Measurements from ENCODE around the gene SIM1. TPM values are rescaled to one million over a fixed set of nuclear protein-coding genes. Genes with fewer than 3 reads are reported as not detected.

SIM1 gene
- polyA plus RNA-seq, 6 donors from 2014 or later, result not detected

DNA sequence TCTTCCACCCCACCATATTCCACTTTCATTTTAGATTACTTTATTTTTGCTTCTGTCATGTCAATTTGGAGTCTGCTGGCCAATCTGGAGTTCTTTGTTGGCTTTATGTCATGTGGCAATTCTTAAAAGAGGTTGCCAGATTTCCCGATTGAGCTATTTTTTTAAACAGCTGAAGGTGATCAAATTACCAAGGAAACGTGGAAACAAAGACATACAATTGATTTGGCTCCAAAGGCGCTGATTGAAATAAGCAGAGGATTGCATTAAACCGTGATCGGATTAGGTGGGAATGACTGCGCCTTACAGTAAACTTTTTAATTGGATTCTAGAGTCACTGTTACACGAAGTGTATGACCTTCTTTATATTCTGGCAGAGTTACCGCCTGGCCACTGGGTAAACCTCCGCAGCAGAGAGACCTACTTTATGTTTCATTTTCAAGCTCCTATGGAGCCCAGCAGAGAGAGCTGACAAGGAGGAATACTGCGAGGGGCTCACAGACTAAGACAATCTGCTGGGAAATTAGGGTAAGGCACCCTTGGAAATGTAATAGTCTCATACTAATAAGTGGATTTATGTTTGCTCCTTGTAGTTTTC, 37.9 kb downstream of the SIM1 start:
- Mint-ChIP-seq H3K27ac (no peak overlapping the region), H3K4me1 (no peaks in the 10 kb centered on the region), H3K27me3 (peaks cover 0 to 11% (median 0%) of the 10 kb centered on the region in 3 donors), H3K36me3 (no peaks in the 10 kb centered on the region), H3K4me3 (no peak overlapping the region), H3K9me3 (no peaks in the 10 kb centered on the region)
- DNase-seq (no peak), ATAC-seq (ENCODE audit: low read depth in 2 of 2) (no peak)

DNA sequence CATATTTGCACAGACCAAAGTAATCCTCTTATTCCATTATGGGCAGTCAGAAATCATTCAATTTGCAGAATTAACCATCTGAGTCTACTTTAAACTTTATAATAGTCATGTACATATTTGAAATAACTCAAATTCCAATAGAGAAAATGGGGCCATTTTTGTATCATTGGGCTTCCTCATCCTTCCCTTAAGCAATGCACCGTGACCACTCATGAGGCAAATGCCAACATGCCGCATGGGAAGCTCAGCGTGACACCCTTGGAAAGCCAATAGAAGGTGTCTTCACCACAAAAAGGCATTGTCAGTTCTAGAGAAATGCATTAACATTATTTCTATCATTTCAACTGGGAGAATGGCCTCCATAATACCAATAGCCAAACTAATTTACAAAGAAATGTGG, 38.5 kb downstream of the SIM1 start:
- H3K4me3 Mint-ChIP-seq, result peak overlapping the region in 1 of 8 donors; percentile 25
- no peaks in the 10 kb centered on the region for H3K36me3 Mint-ChIP-seq
- H3K27ac Mint-ChIP-seq, result no peak overlapping the region
- ATAC-seq (ENCODE audit: low read depth in 2 of 2) (no peak), DNase-seq (no peak)
- H3K4me1 Mint-ChIP-seq, result no peaks in the 10 kb centered on the region
- H3K27me3 Mint-ChIP-seq, result peaks cover 0 to 11% (median 0%) of the 10 kb centered on the region in 3 donors
- no peaks in the 10 kb centered on the region for H3K9me3 Mint-ChIP-seq

DNA sequence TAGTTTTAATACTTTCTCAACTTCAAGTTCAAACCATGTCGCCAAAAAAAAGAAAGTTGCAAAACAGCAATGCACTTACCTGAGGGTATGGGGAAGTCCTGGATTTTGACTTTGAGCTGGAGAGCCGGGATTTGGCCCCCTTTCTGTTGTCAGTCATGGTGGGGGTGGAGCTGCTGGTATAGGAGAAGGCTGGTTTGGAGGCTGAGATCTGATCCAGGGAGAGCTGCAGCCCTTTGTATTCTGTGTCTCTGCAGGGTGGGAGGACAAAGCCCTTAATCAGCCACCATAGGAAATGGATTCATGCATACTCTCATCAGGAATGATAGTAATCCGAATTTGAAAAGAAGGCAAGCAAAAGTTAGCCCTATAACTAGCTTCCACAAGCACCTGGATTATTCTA, 44.0 kb downstream of the SIM1 start:
- H3K9me3 Mint-ChIP-seq, result no peaks in the 10 kb centered on the region
- H3K27ac Mint-ChIP-seq, result no peak overlapping the region
- ATAC-seq (ENCODE audit: low read depth in 2 of 2) (no peak), DNase-seq (no peak)
- H3K4me1 Mint-ChIP-seq, result no peaks in the 10 kb centered on the region
- no peaks in the 10 kb centered on the region for H3K36me3 Mint-ChIP-seq
- no peak overlapping the region for H3K4me3 Mint-ChIP-seq
- H3K27me3 Mint-ChIP-seq, result peaks cover 0 to 11% (median 0%) of the 10 kb centered on the region in 3 donors

DNA sequence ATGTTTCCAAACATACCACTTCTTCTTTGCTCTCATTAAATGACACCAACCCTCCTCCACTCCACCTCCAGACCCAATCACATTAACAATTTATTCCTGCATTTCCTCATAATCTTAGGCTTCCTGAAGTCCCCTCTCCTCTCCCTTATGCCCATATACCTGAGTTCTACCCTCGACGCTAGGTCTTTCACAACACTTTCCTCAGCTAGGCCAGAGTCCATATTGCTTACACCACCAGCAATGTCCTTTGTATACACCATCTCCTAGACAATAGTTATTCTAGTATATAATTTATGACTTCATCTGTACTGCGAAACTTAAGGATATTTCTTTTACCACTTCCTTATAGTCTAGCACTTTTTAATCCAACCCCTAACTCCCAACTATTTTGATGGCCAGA, 47.7 kb downstream of the SIM1 start:
- Mint-ChIP-seq H3K9me3 (peaks cover 0 to 4% (median 0%) of the 10 kb centered on the region in 7 donors), H3K27me3 (peaks cover 3 to 25% (median 3%) of the 10 kb centered on the region in 3 donors), H3K36me3 (no peaks in the 10 kb centered on the region), H3K27ac (no peak overlapping the region), H3K4me1 (no peaks in the 10 kb centered on the region), H3K4me3 (no peak overlapping the region)
- ATAC-seq (ENCODE audit: low read depth in 2 of 2), result no peak
- no peak for DNase-seq

DNA sequence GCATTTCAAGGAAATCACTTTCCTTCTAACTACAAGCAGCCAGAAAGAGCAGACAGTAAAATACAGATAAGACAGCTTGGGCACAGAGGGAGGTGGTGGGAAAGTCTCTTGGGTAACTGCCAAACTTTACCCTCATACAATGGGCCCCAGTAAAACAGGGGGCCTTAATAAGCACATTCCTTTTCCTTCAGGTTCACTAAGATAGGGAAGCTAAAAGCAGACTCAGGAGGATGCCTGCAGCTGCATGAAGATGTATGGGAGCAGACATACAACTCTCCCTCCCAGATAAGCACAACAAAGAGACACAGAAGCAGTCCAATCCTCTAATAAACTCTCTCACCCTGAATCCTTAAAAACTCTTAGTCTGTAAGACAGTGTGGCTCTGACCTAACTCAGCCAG, 49.0 kb downstream of the SIM1 start:
- ATAC-seq (ENCODE audit: low read depth in 2 of 2) (no peak), DNase-seq (no peak)
- Mint-ChIP-seq H3K4me1 (no peaks in the 10 kb centered on the region), H3K27me3 (peaks cover 9 to 33% (median 12%) of the 10 kb centered on the region in 3 donors), H3K9me3 (peaks cover 0 to 4% (median 0%) of the 10 kb centered on the region in 7 donors), H3K27ac (no peak overlapping the region), H3K4me3 (no peak overlapping the region), H3K36me3 (no peaks in the 10 kb centered on the region)

DNA sequence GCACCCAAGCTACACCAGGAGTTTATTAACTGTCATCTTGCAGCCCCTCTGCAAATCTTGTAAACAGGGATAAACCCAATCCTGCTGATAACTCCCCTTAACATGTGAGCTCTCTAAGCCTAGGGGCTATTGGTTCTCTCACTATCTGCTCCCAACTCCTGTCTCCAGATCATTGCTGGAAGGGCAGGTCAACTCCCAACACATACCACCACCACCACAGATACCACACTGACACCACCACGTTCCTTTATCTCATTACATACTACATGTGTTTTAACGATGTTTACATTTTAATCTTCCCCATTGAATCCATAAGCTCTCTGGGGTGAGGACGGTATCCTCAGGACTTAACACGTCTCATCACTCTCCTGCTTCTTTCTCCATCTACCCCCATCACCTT, 51.8 kb downstream of the SIM1 start:
- DNase-seq, result no peak
- H3K9me3 Mint-ChIP-seq, result peaks cover 0 to 4% (median 2%) of the 10 kb centered on the region in 7 donors
- no peaks in the 10 kb centered on the region for H3K36me3 Mint-ChIP-seq
- peaks cover 9 to 33% (median 21%) of the 10 kb centered on the region in 3 donors for H3K27me3 Mint-ChIP-seq
- H3K27ac Mint-ChIP-seq, result no peak overlapping the region
- no peaks in the 10 kb centered on the region for H3K4me1 Mint-ChIP-seq
- ATAC-seq (ENCODE audit: low read depth in 2 of 2), result no peak
- H3K4me3 Mint-ChIP-seq, result no peak overlapping the region

DNA sequence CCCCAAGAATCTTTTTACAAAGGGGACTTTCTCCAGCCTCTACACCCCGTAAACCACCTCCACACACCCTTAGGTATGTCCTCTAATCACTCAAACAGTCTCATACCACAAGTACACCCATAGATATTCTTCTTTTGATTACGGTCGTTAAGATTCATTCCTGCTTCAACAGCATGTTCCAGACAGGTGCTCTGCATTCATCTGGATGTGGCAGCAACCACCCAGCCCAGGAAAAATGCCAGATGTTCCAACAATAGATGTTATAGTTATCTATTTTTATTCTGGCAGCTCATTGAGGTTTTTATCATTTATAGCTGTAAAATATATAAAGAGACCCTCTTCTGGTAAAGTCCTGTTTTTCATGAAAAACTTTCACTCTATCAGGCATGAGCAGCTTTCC, 60.7 kb downstream of the SIM1 start:
- H3K4me1 Mint-ChIP-seq, result no peaks in the 10 kb centered on the region

DNA sequence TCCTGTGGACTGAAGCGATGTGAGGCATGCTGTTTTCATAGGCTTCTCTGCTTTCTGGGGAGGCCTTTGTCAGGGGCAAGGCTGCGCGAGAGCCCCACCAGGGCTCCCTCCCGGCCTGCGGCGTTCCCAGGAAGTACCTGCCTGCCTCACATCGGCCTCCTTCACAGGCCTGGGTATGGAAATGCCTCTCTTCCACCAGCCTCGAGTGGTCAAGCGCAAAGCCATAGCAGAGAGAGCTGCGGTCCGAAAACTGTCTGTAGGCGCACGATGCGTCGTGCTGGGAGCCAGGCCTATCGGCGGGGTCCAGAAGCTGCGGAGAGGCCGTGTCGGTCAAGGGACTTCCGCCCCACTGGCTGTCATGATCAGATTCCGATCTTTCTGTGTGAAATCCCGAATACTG, 71.2 kb downstream of the SIM1 start:
- no peak overlapping the region for H3K27ac Mint-ChIP-seq
- H3K4me3 Mint-ChIP-seq, result no peak overlapping the region
- H3K4me1 Mint-ChIP-seq, result no peaks in the 10 kb centered on the region
- no peak for ATAC-seq (ENCODE audit: low read depth in 2 of 2)
- no peaks in the 10 kb centered on the region for H3K27me3 Mint-ChIP-seq
- no peaks in the 10 kb centered on the region for H3K36me3 Mint-ChIP-seq
- no peak for DNase-seq
- H3K9me3 Mint-ChIP-seq, result peaks cover 0 to 4% (median 0%) of the 10 kb centered on the region in 7 donors

More for the DNA sequence above, 60.7 kb downstream of the SIM1 start:
- peaks cover 0 to 3% (median 0%) of the 10 kb centered on the region in 7 donors for H3K9me3 Mint-ChIP-seq
- H3K27me3 Mint-ChIP-seq, result no peaks in the 10 kb centered on the region
- DNase-seq (no peak), ATAC-seq (ENCODE audit: low read depth in 2 of 2) (no peak)
- no peak overlapping the region for H3K4me3 Mint-ChIP-seq
- no peak overlapping the region for H3K27ac Mint-ChIP-seq
- no peaks in the 10 kb centered on the region for H3K36me3 Mint-ChIP-seq

DNA sequence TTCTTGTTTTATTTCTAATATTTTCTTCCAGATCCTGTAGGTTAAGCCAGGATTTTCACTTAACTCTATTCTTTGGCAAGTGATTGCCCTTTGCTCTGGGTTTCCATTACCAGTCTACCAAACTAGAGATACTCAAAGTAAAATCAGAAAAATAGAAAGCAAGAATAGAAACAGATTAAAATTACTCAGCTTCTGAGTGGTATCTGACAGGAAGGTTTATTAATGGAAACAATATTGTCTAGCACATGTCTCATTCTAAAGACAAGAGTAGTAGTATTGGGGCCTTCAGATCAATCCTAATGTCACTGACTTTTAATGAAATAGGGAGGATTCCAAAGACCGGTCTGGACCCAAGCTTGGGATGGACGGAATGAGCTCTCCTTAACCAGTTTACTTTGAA, 72.3 kb downstream of the SIM1 start:
- Mint-ChIP-seq H3K27ac (no peak overlapping the region), H3K4me3 (no peak overlapping the region), H3K36me3 (no peaks in the 10 kb centered on the region), H3K27me3 (no peaks in the 10 kb centered on the region), H3K4me1 (no peaks in the 10 kb centered on the region), H3K9me3 (peaks cover 0 to 2% (median 0%) of the 10 kb centered on the region in 7 donors)
- no peak for DNase-seq
- no peak for ATAC-seq (ENCODE audit: low read depth in 2 of 2)

DNA sequence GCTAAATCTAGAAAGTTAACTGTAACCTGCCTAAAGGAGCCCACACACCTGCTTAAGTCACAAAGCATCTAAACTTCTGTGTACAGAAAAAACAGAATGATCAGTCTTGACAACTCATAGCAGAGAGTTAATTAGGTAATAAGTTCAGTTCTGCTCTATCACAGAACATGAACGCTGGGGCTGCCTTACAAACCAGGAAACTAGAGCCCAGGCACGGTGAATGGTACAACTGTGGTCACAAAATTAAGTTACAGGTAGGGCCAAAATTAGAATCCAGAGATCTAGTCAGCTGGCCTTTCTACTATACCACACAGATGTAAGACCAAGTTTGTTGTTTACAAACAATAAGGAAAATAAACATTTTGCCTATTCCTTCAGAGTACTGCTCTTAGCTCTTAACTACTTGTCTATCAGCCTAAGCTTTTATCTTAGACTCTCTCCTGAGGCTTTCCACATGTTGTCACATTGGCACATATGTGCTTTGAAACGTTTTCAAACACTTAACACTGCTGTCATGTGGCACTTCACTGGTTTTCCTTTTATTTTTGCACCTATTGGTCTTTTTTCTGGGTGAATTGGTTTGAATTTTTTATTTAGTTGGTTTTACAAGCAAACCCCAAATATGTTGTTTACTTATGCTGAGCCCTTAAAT, 75.7 kb downstream of the SIM1 start:
- Mint-ChIP-seq H3K27ac (no peak overlapping the region), H3K36me3 (no peaks in the 10 kb centered on the region), H3K9me3 (no peaks in the 10 kb centered on the region), H3K4me3 (no peak overlapping the region), H3K4me1 (no peaks in the 10 kb centered on the region), H3K27me3 (no peaks in the 10 kb centered on the region)
- ATAC-seq (ENCODE audit: low read depth in 2 of 2), result no peak
- no peak for DNase-seq

DNA sequence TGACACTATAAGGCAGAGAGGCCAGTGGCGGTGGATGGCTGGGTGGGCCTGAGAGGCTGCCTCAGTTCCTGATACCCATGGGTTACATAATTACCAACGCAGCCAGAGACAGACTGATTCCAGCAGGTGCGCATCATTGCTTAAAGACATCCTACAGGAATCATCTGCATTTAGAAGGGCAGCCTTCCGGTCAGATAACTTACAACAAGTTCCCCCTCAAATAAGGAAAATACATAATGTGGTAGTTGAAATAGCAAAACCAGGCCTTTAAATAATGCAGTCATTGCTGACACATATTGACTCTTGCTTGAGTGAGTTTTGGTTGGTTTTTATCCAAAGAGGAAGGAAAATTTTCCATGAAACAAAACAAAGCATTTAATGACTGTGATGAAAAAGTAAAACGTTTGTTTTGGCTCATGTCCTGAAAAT, 81.9 kb downstream of the SIM1 start:
- no peaks in the 10 kb centered on the region for H3K9me3 Mint-ChIP-seq
- H3K36me3 Mint-ChIP-seq, result no peaks in the 10 kb centered on the region
- ATAC-seq (ENCODE audit: low read depth in 2 of 2) (no peak), DNase-seq (no peak)
- H3K27me3 Mint-ChIP-seq, result no peaks in the 10 kb centered on the region
- H3K4me1 Mint-ChIP-seq, result no peaks in the 10 kb centered on the region
- H3K27ac Mint-ChIP-seq, result no peak overlapping the region
- H3K4me3 Mint-ChIP-seq, result no peak overlapping the region

DNA sequence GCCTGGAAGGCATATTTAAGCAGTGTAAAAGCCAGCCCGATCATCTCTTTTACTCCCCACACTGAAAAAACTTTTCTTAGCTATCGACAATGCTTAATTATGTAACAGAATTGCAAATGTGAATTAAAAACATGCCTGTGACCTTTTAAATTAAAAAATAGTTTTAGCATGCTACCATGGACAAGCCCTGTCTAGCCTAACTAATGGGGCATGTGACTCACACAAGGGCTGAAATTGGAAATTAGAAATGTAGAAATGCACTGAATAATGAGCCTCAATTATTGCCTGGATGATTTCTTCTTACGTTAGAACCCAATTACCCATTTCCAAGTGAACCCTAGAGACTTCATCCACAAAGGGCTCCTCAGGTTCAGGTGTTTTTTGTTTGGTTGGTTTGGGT, 82.7 kb downstream of the SIM1 start:
- no peak for DNase-seq

DNA sequence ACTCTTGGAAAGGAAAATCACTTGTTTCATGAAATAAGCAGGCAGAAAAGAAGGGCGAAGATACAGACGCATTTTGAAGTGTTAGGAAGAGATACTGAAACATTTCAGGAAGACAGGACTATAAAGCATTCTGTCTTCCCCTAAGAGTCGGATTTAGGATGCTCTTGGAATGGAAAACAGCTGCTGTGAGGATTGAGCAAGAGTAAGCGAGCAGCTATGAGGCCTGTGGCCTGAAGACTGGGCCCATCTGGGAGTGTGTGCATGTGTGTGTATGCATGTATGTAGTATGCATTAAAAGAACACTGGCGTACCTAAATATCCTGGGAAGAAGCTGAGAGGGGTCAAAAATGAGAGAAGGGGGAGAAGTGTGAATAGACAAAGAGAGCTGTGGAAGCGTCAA, 83.6 kb downstream of the SIM1 start:
- Mint-ChIP-seq H3K9me3 (no peaks in the 10 kb centered on the region), H3K36me3 (no peaks in the 10 kb centered on the region), H3K4me3 (no peak overlapping the region), H3K27me3 (peaks cover 0 to 3% (median 0%) of the 10 kb centered on the region in 3 donors), H3K4me1 (no peaks in the 10 kb centered on the region), H3K27ac (no peak overlapping the region)
- DNase-seq (no peak), ATAC-seq (ENCODE audit: low read depth in 2 of 2) (no peak)

More for the DNA sequence above, 82.7 kb downstream of the SIM1 start:
- H3K36me3 Mint-ChIP-seq, result no peaks in the 10 kb centered on the region
- H3K4me3 Mint-ChIP-seq, result no peak overlapping the region
- ATAC-seq (ENCODE audit: low read depth in 2 of 2), result no peak
- H3K9me3 Mint-ChIP-seq, result no peaks in the 10 kb centered on the region
- H3K27ac Mint-ChIP-seq, result no peak overlapping the region
- no peaks in the 10 kb centered on the region for H3K27me3 Mint-ChIP-seq
- H3K4me1 Mint-ChIP-seq, result no peaks in the 10 kb centered on the region

DNA sequence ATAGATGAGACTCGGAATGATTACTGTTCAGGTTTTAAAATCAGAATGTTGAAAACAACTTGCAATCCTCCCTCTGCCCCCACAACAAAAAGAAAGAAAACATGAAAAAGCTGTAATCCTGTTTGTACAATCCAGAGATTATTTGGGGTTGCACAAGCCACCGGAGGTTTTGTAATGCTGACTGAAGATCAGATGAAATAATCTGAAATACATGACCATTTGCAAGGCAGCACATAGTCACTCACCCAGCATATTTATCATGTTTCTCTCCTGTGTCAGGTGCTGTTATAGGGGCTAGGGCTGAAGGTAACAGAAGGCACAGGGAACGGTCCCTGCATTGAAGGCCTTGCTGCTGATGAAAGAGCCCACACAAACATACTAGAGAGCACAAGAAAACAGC, 85.3 kb downstream of the SIM1 start:
- DNase-seq, result no peak
- H3K9me3 Mint-ChIP-seq, result no peaks in the 10 kb centered on the region
- H3K27ac Mint-ChIP-seq, result no peak overlapping the region
- peaks cover 0 to 8% (median 7%) of the 10 kb centered on the region in 3 donors for H3K27me3 Mint-ChIP-seq
- no peak overlapping the region for H3K4me3 Mint-ChIP-seq
- ATAC-seq (ENCODE audit: low read depth in 2 of 2), result no peak
- H3K36me3 Mint-ChIP-seq, result no peaks in the 10 kb centered on the region
- H3K4me1 Mint-ChIP-seq, result no peaks in the 10 kb centered on the region
